Measurements from ENCODE around the gene PKP1.

Gene PKP1

DNA sequence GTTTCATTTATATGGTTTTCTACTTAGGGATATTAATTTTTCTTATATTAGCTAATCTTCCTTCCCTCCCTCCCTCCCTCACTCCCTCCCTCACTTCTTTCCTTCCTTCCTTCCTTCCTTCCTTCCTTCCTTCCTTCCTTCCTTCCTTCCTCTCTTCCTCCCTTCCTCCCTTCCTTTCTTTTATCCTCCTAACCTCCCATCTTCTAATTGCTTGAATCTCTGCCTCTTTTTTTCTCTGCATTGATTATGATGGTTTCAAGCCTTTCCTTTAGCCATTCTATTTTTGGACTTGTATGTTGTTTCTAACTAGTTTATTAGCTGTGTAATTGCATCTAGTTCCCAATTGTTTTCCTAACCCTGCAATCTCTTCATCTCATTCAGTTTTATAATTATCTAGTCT, 17.0 kb upstream of the PKP1 start:
- in situ Hi-C loops (cut with MboI; ENCODE audit: low sequenced_read_pairs, unreplicated experiment), result no loop called here

DNA sequence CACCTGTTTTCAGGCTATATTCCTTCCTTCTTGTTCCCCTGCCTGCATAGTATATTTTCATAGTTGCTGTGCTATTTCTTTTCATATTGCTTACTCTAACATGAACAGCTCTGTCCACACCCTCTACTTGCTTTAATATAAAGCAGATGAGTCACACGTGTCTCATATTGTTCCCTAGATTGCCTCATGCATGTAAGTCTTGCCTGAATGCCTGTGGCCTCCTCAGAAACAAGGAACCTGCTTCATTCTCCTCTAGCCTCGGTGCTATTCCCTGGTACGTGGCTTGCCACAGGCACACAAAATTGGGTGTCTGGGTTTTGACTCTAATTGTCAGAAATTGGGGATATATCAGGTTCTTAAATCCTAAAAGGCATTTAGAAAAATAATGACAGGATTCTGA, 16.5 kb upstream of the PKP1 start:
- TF ChIP-seq, protein P1, sequence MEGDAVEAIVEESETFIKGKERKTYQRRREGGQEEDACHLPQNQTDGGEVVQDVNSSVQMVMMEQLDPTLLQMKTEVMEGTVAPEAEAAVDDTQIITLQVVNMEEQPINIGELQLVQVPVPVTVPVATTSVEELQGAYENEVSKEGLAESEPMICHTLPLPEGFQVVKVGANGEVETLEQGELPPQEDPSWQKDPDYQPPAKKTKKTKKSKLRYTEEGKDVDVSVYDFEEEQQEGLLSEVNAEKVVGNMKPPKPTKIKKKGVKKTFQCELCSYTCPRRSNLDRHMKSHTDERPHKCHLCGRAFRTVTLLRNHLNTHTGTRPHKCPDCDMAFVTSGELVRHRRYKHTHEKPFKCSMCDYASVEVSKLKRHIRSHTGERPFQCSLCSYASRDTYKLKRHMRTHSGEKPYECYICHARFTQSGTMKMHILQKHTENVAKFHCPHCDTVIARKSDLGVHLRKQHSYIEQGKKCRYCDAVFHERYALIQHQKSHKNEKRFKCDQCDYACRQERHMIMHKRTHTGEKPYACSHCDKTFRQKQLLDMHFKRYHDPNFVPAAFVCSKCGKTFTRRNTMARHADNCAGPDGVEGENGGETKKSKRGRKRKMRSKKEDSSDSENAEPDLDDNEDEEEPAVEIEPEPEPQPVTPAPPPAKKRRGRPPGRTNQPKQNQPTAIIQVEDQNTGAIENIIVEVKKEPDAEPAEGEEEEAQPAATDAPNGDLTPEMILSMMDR (IDR thresholded peaks at IDR 0.05; ENCODE audit: borderline replicate concordance, control extremely low read depth, extremely low read depth, insufficient read depth, missing control alignments), result no peak
- in situ Hi-C loops (cut with MboI; ENCODE audit: low sequenced_read_pairs, unreplicated experiment), result no loop called here

More for the DNA sequence above, 17.0 kb upstream of the PKP1 start:
- DNase-seq (ENCODE audit: low spot score), result no peak
- TF ChIP-seq, protein P1 (IDR thresholded peaks at IDR 0.05; ENCODE audit: borderline replicate concordance, control extremely low read depth, extremely low read depth, insufficient read depth, missing control alignments), result no peak

DNA sequence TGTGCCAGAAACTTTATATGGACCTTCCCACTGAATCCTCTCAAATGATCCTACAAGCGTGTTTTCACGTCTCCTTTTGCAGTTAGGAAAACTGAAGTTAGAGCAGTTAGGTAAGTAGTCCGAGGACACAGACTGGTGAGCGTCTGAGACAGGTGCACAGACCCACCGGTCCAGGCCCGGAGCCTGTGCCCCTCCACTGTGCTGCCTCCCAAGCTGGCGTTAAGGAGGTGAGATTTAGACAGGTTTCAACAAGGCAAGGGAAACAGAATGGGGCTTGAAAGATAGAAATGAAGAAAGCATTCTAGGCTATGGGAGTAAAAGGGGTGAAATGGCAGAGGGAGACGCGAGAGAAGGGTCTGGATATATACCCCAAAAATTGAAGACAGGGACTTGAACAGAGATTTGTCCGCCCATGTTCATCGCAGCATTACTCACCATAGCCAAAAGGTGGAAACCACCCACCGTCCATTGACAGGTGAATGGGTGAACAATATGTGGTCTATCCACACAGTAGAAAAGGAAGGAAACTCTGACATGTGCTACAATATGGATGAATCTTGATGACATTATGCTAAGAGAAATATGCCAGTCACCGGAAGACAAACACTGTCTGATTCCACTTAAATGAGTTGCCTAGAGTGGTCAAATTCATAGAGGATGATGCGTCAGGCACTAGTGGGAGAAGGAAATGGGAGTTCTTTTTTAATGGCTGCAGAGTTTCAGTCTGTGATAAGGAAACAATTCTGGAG, 15.7 kb upstream of the PKP1 start:
- TF ChIP-seq, protein P1 (IDR thresholded peaks at IDR 0.05; ENCODE audit: borderline replicate concordance, control extremely low read depth, extremely low read depth, insufficient read depth, missing control alignments), result no peak
- no peak for DNase-seq (ENCODE audit: low spot score)
- in situ Hi-C loops (cut with MboI; ENCODE audit: low sequenced_read_pairs, unreplicated experiment), result no loop called here

More for the DNA sequence above, 16.5 kb upstream of the PKP1 start:
- DNase-seq (ENCODE audit: low spot score), result no peak

DNA sequence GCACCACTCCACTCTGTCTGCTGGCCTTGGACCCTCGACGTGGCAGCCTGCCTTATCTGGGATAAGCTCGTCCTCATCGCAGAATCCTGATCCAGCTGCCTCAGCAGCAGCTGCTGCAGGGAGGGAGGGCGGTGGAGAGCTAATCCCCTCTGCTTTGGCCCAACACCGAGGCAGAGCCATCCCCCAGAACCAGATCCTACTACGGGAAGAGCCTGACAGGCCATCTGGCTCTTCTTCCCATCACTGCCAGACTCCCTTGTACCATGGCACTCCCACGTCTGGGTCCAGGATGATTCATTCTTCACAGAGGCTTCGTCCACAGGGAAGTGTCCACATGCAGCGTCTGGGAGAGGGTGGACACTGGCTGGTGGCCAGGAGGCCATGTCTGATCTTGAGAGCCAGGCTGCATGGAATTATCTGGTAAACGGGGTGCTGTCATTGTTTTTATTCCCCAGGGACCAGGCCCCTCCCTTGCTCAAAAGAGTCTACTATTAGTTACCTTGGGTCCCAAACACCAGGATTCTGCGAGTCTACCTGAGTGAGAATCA, 14.6 kb upstream of the PKP1 start:
- TF ChIP-seq, protein P1 (IDR thresholded peaks at IDR 0.05; ENCODE audit: borderline replicate concordance, control extremely low read depth, extremely low read depth, insufficient read depth, missing control alignments), result no peak
- no peak for DNase-seq (ENCODE audit: low spot score)
- in situ Hi-C loops (cut with MboI; ENCODE audit: low sequenced_read_pairs, unreplicated experiment), result no loop called here

DNA sequence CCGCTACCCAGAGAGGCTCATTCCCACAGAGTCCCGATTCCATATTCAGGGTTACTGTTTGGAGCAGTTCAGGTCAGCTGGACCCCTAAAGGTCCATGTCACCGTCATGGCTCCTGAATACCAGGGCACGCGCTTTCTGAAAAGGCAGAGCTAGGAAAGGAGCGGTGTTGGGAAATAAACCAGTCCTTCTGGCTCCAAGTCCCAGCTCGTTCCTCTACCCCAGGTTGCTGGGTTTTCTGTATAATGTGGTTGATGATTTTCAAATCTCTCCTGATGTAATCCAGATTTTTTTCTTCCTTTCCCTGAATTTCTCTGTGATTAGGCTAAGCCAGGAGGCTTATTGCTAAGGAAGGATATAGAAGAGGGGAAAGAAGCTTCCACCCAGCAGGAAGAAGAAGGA, 14.0 kb upstream of the PKP1 start:
- in situ Hi-C loops (cut with MboI; ENCODE audit: low sequenced_read_pairs, unreplicated experiment), result no loop called here
- TF ChIP-seq, protein P1 (IDR thresholded peaks at IDR 0.05; ENCODE audit: borderline replicate concordance, control extremely low read depth, extremely low read depth, insufficient read depth, missing control alignments), result no peak

DNA sequence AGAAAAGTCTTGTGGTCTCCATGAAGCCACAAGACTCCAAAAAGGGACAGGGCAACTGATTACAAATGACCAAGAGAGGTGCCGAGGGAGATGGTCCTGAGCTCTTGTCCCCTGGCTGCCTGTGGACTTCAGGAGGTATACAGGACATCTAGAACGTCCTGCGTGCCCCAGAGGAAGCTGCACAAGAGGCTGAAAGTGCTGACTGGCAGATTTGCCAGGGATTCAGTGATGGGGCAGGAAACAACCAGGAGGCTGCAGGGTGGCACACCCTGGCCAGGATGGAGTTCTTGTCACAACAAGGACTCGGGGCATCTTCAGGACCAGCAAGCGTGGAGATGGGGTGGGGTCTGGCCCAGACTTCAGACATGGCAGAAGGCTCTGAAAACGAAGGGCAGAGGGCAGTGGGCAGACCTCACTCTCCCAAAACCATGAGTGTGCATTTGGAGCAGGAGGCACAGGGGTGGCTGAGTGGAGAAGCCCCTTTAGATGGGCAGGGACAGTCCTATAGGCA, 13.4 kb upstream of the PKP1 start:
- in situ Hi-C loops (cut with MboI; ENCODE audit: low sequenced_read_pairs, unreplicated experiment), result no loop called here
- TF ChIP-seq, protein P1 (IDR thresholded peaks at IDR 0.05; ENCODE audit: borderline replicate concordance, control extremely low read depth, extremely low read depth, insufficient read depth, missing control alignments), result no peak
- DNase-seq (ENCODE audit: low spot score), result no peak

More for the DNA sequence above, 14.0 kb upstream of the PKP1 start:
- DNase-seq (ENCODE audit: low spot score), result no peak

All from GM13976 (cell line).